HG02870 (cell line): ENCODE results near the gene COX20.

ENCODE experiments used
- ATAC-seq: cut with Tn5 transposase; IDR thresholded peaks from one replicate; pipeline ENCODE4 v1.9.1; 2021; ENCODE audit warnings: mild to moderate bottlenecking, moderate library complexity; ENCODE audit not compliant: unreplicated experiment

Gene COX20

DNA sequence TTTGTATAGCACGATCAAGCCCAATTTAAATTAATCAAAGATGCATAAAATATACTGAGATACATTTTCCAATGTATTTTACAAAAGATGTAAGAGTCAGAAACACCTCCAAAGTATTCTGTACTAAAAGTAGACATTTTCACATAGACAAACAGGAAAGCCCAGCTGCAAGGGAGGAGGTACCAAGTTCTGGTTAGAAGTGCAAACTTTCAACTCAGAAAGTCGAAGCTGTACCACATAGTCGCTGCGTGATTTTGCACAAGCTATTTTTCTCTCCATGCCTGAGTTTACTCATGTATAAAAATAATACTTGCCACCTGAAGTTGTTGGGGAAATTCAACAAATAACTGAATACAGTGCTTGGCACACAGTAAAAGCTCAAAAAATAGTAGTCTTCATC, 34.5 kb downstream of the COX20 start:
- ATAC-seq, result no peak

DNA sequence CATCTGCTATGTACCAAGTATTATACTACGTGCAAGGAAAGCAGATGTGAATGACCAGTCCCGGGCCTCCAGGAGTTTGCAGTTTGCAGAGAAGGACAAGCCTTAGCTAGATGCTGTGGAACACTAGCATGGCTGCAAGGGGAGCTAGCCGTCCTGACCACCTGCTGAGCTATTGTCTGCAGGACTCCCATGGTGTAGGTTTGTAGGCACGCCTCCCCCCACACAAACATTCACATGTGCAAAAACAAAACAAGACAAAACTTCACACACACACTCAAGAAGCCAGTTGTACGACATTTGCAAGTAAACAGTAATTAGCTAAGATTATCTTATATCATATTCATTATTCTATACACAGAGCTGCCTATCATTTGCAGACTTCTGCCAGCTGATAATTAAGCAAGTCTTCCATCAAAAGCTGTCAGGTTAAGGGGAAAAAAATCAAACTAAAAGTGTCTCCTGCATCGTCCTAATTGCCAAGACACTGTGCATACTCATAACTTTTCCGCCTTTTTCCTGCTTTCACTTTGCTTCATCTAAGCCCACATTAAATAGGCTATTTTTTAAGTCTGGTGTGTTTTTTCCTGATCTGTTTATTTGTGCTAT, 39.6 kb downstream of the COX20 start:
- ATAC-seq, result no peak

DNA sequence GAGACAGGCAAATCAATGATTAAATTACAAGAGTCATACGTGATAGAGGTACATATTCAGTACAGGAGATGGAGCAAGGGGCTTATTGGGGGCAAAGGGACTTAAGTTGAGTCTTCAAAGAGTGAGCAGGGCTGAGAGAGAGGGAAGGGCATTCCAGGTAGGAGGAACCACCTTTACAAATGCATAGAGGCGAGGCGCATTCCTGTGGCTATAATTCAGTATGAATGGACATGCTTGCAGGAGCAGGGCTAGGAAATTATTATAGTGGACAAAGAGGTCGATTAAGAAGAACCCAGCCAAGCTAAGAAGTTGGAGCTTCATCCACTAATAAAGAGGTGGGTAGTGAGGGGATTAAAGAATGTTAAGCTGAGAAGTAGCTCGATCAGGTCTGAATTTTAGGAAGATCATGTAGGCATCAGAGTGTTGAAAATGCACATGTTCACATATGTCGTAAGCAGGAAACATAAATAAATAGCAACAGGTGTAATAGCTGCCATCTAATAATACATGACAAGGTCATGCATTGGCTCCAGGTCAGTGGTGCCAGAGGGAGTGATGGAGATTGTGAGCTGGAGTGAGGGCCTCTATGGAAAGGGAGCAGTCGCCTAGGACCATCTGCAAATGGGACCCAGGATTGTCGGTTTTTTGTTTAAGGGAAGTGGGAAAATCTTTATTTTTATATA, 40.9 kb downstream of the COX20 start:
- ATAC-seq, result no peak

DNA sequence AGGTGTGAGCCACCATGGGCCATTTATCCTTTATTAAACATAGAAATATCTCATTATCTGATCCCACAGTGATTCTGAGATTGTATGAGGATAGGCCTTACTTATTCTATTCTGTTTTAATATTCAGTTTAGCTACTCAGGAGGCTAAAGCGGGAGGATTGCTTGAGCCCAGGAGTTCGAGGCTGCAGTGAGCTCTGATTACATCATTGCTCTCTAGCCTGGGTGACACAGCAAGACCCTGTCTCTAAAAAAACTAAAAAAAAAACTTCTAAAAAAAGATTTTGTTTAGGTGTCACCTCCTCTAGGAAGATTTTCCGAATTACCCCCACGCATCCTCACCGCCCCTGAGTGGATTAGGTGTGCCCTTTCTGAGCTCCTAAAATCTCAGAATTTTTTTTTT, 43.2 kb downstream of the COX20 start:
- no peak for ATAC-seq

DNA sequence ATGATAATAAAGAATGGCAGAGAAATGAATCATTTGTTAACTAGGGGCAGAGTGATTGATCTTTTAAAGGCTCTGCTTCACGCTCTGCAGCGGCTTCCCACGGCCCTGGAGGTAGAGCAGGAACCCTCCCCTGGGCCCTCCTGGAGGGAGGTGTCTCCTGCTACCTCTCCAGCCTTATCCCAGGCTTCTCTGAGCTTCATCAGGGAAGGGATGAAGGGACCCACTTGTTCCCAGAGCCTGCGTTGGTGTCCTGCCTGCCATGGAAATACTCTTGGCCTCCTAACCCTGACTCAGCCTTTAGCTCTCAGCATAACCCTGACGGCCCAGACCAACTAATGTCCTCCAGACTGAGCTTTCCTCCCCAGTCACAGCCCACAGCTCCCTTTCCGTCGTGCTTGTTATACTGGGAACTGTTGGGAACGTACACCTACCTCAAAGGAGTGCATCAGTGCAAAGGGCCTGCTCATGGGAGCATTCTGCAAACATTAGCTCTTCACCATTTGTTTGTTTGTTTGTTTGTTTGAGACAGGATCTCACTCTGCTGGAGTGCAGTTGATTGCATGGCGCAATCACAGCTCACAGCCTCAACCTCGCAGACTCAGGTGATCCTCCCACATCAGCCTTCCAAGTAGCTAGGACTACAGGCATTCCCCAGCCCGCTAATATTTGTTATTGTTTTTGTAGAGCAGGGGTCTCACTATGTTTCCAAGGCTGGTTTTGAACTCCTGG, 46.3 kb downstream of the COX20 start:
- ATAC-seq, result no peak

DNA sequence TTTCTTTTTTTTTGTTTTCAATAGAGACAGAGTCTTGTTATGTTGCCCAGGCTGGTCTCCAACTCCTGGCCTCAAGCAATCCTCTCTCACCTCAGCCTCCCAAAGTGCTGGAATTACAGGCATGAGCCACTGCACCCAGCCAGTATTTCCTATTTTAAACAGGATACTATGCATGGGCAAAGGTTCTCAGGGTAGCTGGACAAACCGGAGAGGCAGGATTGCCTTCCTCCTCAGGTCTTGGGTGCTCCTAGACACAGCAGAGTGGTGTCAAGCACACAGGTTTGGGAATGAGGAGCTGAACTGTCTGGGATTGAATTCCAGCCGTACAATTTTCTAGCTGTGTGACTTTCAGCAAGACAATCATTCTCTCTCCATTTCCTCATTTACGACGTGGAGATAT, 51.8 kb downstream of the COX20 start:
- ATAC-seq, result no peak

DNA sequence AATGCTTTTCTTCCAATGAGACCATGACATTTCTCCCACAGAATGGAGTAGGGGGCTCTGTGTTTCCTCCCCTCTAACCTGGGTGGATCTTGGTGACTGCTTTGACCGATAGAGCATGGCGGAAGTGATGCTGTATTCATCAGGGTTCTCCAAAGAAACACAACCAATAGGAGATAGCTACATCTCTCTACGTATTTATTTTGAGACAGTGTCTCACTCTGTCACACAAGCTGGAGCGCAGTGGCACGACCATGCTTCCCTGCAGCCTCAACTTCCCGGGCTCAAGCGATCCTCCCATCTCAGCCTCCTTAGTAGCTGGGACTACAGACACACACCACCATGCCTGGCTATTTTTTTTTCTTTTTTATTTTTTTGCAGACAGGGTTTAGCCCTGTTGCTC, 58.4 kb downstream of the COX20 start:
- no peak for ATAC-seq
